GM12872 (cell line): ENCODE data around the gene TPST2.

Source experiments
- CTCF ChIP-seq: IDR thresholded peaks from 3 replicates; pipeline ENCODE4 v1.5.1; 2011; ENCODE audit warnings: low read depth, mild to moderate bottlenecking, low read length, moderate library complexity; ENCODE audit not compliant: insufficient read depth

The TPST2 gene

DNA sequence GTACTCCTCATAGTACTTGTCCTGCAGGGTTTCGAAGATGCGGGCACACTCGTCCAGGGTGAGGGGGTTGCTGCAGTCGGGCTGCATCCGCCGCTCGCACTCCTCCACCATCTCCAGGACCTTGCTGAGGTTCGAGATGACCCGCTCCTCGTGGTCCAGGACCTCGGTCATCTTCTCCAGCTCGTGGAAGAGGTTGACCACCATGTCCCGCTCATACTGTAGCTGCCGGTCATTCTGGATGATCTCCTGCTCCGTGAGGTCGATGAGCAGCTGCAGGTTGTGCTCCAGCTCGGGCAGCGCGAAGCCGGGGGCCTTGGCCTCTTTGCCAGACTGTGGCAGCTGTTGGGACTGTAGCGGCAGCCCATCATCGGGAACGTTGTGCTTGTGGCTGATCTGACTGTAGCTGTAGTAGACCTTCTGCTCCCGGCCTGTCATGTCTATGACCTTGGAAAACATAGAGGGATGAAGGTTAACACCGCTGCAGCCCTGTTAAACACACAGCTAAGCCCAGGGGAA lies 90.7 kb downstream of the TPST2 start:
- TF ChIP-seq CTCF, result no peak

DNA sequence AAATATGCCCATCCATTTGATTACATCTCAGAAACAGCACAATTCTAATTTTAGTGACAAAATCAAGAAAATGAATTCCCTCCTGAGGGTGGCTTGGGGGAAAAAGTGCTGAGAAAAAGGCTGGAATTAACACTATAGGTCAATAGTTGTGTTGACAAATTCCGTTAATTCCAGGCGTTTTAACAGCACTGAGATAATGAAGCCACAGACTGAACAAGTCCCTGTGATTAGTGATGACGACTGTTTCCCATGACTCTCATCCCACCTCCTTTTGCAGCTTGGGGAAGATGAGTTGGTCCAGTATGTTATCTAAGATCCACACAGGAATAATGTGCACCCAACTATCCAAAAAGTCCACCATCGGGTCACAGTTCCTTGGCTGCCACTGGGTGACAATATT lies 93.5 kb downstream of the TPST2 start:
- no peak for TF ChIP-seq CTCF

DNA sequence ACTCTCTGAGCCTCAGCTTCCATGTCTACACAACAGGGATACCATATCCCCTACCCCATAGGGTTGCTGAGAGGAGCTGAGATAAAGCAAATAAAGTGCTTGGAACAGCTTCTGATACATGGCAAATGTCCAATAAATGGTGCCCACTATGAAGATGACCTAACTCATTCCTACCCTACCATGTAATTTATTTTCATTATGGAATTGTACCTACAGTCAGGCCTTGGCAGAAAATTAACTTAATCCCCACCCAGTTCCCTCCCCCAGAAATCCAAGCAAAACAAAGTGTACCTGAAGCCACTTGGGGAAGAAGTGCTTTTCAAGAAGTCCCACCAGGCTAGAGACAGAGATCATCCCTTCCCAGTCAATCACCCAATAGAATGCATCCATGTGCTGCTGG lies 95.4 kb downstream of the TPST2 start:
- no peak for TF ChIP-seq CTCF

- TF ChIP-seq CTCF, result no peak
These were observed 97.7 kb downstream of the TPST2 start for GRCh38 chr22:26492220-26492619.

DNA sequence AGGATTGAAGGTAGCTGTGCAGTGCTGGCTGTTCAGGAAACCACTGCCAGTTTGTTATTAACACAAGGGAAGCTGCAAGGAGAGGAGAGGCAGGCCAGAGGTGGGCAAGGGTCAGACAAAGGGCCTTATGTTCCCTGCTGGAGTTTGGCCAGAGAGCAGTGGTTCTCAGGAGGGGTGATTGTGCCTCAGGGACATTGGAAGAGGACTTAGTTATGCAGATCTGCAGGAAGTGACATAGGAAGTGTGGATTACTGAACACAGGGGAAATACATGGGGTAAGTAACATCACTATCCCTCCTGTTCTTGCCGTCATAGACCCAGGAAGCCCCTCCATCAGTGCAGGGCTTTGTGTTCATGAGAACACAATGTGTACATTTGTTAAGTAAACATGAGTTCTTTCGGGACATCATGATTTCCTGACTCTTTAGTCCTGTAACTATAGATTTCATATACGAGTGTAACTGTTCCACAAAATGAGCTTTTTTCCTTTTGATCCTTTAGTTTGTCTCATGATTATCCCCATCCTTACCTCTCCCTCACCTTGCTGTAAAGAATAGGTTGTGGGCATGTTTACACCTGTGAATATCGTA lies 100.4 kb downstream of the TPST2 start:
- no peak for TF ChIP-seq CTCF

- TF ChIP-seq CTCF, result no peak
These were observed 101.9 kb downstream of the TPST2 start for GRCh38 chr22:26487996-26488395.

DNA sequence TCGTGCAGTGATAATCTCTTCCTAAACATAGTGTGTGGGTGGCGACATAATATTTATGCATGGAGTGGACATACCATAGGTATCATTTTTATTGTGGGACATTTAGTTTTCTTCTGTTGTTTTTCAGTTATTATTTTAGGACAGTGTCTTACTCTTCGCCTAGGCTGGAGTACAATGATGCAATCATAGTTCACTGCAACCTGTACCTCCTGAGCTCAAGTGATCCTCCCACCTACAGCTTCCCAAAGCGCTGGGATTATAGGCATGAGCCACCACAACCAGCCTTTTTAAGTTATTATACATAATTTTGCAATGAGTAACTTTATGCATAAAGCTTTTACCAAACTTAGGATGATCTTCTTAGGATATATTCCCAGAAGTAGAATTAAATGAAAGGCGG lies 103.5 kb downstream of the TPST2 start:
- TF ChIP-seq CTCF, result no peak

- no peak for TF ChIP-seq CTCF
These were observed 104.0 kb downstream of the TPST2 start for GRCh38 chr22:26485806-26486390.
